Measurements from ENCODE around the gene RBKS. TPM values are rescaled to one million over a fixed set of nuclear protein-coding genes. Genes with fewer than 3 reads are reported as not detected.
A peak's percentile ranks its signal among the peaks of the same experiment; 100 is the strongest.

Gene RBKS
- total and polyA plus RNA-seq, 2 of the 13 experiments (the other 11 are each of a cell fraction or from before 2014, with no cell fraction given), result 7.7 to 8.3 TPM

GRCh38 chr2:27890924-27891672 is 911 bp upstream of the RBKS start (continued):
- TF ChIP-seq, protein P1, sequence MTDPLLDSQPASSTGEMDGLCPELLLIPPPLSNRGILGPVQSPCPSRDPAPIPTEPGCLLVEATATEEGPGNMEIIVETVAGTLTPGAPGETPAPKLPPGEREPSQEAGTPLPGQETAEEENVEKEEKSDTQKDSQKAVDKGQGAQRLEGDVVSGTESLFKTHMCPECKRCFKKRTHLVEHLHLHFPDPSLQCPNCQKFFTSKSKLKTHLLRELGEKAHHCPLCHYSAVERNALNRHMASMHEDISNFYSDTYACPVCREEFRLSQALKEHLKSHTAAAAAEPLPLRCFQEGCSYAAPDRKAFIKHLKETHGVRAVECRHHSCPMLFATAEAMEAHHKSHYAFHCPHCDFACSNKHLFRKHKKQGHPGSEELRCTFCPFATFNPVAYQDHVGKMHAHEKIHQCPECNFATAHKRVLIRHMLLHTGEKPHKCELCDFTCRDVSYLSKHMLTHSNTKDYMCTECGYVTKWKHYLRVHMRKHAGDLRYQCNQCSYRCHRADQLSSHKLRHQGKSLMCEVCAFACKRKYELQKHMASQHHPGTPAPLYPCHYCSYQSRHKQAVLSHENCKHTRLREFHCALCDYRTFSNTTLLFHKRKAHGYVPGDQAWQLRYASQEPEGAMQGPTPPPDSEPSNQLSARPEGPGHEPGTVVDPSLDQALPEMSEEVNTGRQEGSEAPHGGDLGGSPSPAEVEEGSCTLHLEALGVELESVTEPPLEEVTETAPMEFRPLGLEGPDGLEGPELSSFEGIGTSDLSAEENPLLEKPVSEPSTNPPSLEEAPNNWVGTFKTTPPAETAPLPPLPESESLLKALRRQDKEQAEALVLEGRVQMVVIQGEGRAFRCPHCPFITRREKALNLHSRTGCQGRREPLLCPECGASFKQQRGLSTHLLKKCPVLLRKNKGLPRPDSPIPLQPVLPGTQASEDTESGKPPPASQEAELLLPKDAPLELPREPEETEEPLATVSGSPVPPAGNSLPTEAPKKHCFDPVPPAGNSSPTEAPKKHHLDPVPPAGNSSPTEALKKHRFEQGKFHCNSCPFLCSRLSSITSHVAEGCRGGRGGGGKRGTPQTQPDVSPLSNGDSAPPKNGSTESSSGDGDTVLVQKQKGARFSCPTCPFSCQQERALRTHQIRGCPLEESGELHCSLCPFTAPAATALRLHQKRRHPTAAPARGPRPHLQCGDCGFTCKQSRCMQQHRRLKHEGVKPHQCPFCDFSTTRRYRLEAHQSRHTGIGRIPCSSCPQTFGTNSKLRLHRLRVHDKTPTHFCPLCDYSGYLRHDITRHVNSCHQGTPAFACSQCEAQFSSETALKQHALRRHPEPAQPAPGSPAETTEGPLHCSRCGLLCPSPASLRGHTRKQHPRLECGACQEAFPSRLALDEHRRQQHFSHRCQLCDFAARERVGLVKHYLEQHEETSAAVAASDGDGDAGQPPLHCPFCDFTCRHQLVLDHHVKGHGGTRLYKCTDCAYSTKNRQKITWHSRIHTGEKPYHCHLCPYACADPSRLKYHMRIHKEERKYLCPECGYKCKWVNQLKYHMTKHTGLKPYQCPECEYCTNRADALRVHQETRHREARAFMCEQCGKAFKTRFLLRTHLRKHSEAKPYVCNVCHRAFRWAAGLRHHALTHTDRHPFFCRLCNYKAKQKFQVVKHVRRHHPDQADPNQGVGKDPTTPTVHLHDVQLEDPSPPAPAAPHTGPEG (CRISPR knock-in tag; IDR thresholded peaks at IDR 0.05), result no peak
- TF ChIP-seq ELK4 (CRISPR knock-in tag; IDR thresholded peaks at IDR 0.05; ENCODE audit: borderline replicate concordance) (0 out of 2 replicates have a peak, but pooled peaks have one; percentile 38), SAP130 (CRISPR knock-in tag; IDR thresholded peaks at IDR 0.05; ENCODE audit: low read depth) (0 out of 2 replicates have a peak, but pooled peaks have one; percentile 4), SOX5 (CRISPR knock-in tag; IDR thresholded peaks at IDR 0.05; ENCODE audit: borderline replicate concordance) (no peak), ZNF343 (CRISPR knock-in tag; IDR thresholded peaks at IDR 0.05) (no peak; the same call in 1 of the 2 replicates), NFYB (CRISPR knock-in tag; IDR thresholded peaks at IDR 0.05) (no peak), CSRNP2 (CRISPR knock-in tag; conservative IDR thresholded peaks at IDR 0.05; ENCODE audit: low read depth) (no peak), ZFP36 (IDR thresholded peaks at IDR 0.05; ENCODE audit: borderline replicate concordance, low read depth, low read length, partially characterized antibody) (no peak), NR2F1 (CRISPR knock-in tag; IDR thresholded peaks at IDR 0.05) (0 out of 4 replicates have a peak, but pooled peaks of 1 of the 2 experiments have one; percentile 7), ZUFSP (CRISPR knock-in tag; IDR thresholded peaks at IDR 0.05; ENCODE audit: borderline replicate concordance) (no peak), SMAD1 (CRISPR knock-in tag; IDR thresholded peaks at IDR 0.05; ENCODE audit: borderline replicate concordance, low read depth) (no peak), ZNF335 (CRISPR knock-in tag; IDR thresholded peaks at IDR 0.05) (no peak), CREBL2 (CRISPR knock-in tag; IDR thresholded peaks at IDR 0.05; ENCODE audit: borderline replicate concordance) (no peak), SP4 (CRISPR knock-in tag; IDR thresholded peaks at IDR 0.05) (no peak), ZNF530 (CRISPR knock-in tag; IDR thresholded peaks at IDR 0.05; ENCODE audit: low read depth) (no peak), ZNF550 (CRISPR knock-in tag; IDR thresholded peaks at IDR 0.05; ENCODE audit: borderline replicate concordance) (no peak), ZNF556 (CRISPR knock-in tag; IDR thresholded peaks at IDR 0.05; ENCODE audit: borderline replicate concordance) (no peak)

Measured in HepG2 (cell line).